Neural progenitor cell (in vitro differentiated cells): ENCODE measurements around the gene SPOCD1. TPM values are rescaled to one million over a fixed set of nuclear protein-coding genes. Genes with fewer than 3 reads are reported as not detected.

ENCODE experiments used
- DNase-seq: peaks from one replicate; pipeline ENCODE4 v3.0.0-alpha.2; 2016; ENCODE audit warnings: low spot score
- H2AFZ ChIP-seq: fragments of 200-600 bp; sonication (generic); replicated peaks from 2 replicates; pipeline ENCODE4 v1.6.1; 2016; ENCODE audit warnings: antibody characterized with exemption
- H3F3A ChIP-seq: fragments of 200-600 bp; sonication (generic); 2 replicates; pipeline ENCODE4 v1.6.1; 2016; ENCODE audit warnings: antibody characterized with exemption, low read depth
- H3K27ac ChIP-seq: fragments of 200-600 bp; sonication (generic); 2 replicates; pipeline ENCODE4 v1.5.1; 2016; ENCODE audit warnings: mild to moderate bottlenecking
- H3K27me3 ChIP-seq: fragments of 200-600 bp; sonication (generic); 2 replicates; pipeline ENCODE4 v1.6.1; 2016; ENCODE audit warnings: mild to moderate bottlenecking, moderate library complexity
- H3K36me3 ChIP-seq: fragments of 200-600 bp; sonication (generic); 2 replicates; pipeline ENCODE4 v1.5.1; 2016
- H3K4me1 ChIP-seq: fragments of 200-600 bp; sonication (generic); 2 replicates; pipeline ENCODE4 v1.6.1; 2016; ENCODE audit warnings: mixed run types
- H3K4me2 ChIP-seq: fragments of 200-600 bp; sonication (generic); 2 replicates; pipeline ENCODE4 v1.6.1; 2016
- H3K4me3 ChIP-seq: fragments of 200-600 bp; sonication (generic); 2 replicates; pipeline ENCODE4 v1.5.1; 2016
- H3K79me2 ChIP-seq: fragments of 200-600 bp; sonication (generic); 2 replicates; pipeline ENCODE4 v1.6.1; 2016; ENCODE audit warnings: low read depth
- H3K9ac ChIP-seq: fragments of 200-600 bp; sonication (generic); 2 replicates; pipeline ENCODE4 v1.6.1; 2016
- H3K9me3 ChIP-seq: fragments of 200-600 bp; sonication (generic); 2 replicates; pipeline ENCODE4 v1.5.1; 2016; ENCODE audit warnings: low read depth
- H4K20me1 ChIP-seq: fragments of 200-600 bp; sonication (generic); 2 replicates; pipeline ENCODE4 v1.6.1; 2016; ENCODE audit warnings: low read depth
- H3K27ac Mint-ChIP-seq: 3 replicates; pipeline ENCODE4 v1.8.0; 2021; ENCODE audit warnings: mixed read lengths
- H3K27me3 Mint-ChIP-seq: 2 replicates; pipeline ENCODE4 v1.8.0; 2022; ENCODE audit warnings: low read depth, mild to moderate bottlenecking, inconsistent platforms, moderate library complexity, mixed read lengths; ENCODE audit not compliant: insufficient read depth
- H3K36me3 Mint-ChIP-seq: 3 replicates; pipeline ENCODE4 v1.8.0; 2021; ENCODE audit warnings: mixed read lengths
- H3K4me1 Mint-ChIP-seq: 3 replicates; pipeline ENCODE4 v1.8.0; 2021; ENCODE audit warnings: mixed read lengths
- H3K4me3 Mint-ChIP-seq: 3 replicates; pipeline ENCODE4 v1.8.0; 2021; ENCODE audit warnings: mild to moderate bottlenecking, moderate library complexity, mixed read lengths
- H3K9me3 Mint-ChIP-seq: 3 replicates; pipeline ENCODE4 v1.8.0; 2020; ENCODE audit warnings: mixed read lengths
- EZH2 ChIP-seq: fragments of 200-600 bp; sonication (generic); IDR thresholded peaks from 2 replicates; pipeline ENCODE4 v1.6.1; 2017; ENCODE audit warnings: antibody characterized with exemption, mild to moderate bottlenecking, moderate library complexity
- EZH2phosphoT487 ChIP-seq: fragments of 200-600 bp; sonication (generic); IDR thresholded peaks from 2 replicates; pipeline ENCODE4 v1.6.1; 2017; ENCODE audit warnings: antibody characterized with exemption
- total RNA-seq: library from RNA; depleted of rRNA; stranded (reverse); fragments of >200 nt; gene quantifications from 2 replicates; pipeline ENCODE4 v1.2.3, GENCODE V29; 2015; ENCODE audit warnings: low replicate concordance
- TF ChIP-seq, protein P1 (sequence below): fragments of 200-600 bp; sonication (generic); IDR thresholded peaks from 2 replicates; pipeline ENCODE4 v1.5.1; 2017; ENCODE audit warnings: antibody characterized with exemption, mild to moderate bottlenecking

The SPOCD1 gene
- total RNA-seq, 1 donor from 2014 or later: 1.4 TPM

DNA sequence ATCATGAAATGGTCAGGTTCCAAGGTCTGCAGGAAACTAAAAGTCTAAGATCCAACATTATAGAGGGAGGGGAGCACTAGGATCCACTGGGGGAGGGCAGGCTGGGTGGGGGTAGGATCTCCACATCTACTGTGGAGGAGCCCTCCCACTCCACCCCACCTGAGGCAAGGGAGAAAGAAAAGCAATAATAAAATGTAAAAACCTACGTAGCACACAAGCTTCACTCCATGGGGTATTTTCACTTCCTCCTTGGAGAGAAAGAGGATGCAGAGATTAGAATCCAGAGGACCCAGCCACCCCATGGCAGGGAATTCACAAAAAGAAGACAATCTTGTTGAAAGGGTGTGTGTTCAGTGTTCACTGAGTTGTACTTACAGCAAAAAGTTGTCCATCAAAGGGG lies 14.4 kb downstream of the SPOCD1 start:
- H3K4me3 Mint-ChIP-seq: no peak overlapping the region
- H4K20me1 ChIP-seq: no peaks in the 10 kb centered on the region

DNA sequence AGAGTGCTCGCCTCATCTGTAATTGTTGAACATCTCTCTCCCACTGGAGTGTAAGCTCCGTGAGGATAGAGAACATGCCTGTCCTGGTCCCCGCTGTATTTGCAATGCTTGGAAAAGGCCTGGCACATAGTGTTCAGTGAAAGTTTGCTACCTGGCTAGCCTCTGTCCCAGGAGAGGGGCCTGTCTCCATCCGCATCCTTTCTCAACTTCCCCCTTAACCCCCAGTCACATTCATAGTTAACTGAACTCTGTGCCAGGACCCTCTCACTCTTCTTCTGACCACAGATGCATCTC lies 15.2 kb downstream of the SPOCD1 start:
- Mint-ChIP-seq H3K27me3 (peaks cover 3% of the 10 kb centered on the region), H3K4me3 (no peak overlapping the region), H3K27ac (peak overlapping the region; percentile 73), H3K9me3 (no peaks in the 10 kb centered on the region), H3K36me3 (no peaks in the 10 kb centered on the region), H3K4me1 (peaks cover 41% of the 10 kb centered on the region)
- TF ChIP-seq, protein P1, sequence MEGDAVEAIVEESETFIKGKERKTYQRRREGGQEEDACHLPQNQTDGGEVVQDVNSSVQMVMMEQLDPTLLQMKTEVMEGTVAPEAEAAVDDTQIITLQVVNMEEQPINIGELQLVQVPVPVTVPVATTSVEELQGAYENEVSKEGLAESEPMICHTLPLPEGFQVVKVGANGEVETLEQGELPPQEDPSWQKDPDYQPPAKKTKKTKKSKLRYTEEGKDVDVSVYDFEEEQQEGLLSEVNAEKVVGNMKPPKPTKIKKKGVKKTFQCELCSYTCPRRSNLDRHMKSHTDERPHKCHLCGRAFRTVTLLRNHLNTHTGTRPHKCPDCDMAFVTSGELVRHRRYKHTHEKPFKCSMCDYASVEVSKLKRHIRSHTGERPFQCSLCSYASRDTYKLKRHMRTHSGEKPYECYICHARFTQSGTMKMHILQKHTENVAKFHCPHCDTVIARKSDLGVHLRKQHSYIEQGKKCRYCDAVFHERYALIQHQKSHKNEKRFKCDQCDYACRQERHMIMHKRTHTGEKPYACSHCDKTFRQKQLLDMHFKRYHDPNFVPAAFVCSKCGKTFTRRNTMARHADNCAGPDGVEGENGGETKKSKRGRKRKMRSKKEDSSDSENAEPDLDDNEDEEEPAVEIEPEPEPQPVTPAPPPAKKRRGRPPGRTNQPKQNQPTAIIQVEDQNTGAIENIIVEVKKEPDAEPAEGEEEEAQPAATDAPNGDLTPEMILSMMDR: no peak
- TF ChIP-seq EZH2phosphoT487 (no peak), EZH2 (no peak)
- H2AFZ ChIP-seq: no peak overlapping the region
- H3K27me3 ChIP-seq: no peaks in the 10 kb centered on the region
- no peaks in the 10 kb centered on the region for H4K20me1 ChIP-seq
- no peak for DNase-seq
- H3K36me3 ChIP-seq: no peaks in the 10 kb centered on the region
- no peak overlapping the region for H3K9ac ChIP-seq
- H3K4me2 ChIP-seq: no peak overlapping the region
- no peaks in the 10 kb centered on the region for H3F3A ChIP-seq
- no peaks in the 10 kb centered on the region for H3K9me3 ChIP-seq
- H3K4me1 ChIP-seq: peaks cover 29% of the 10 kb centered on the region
- no peak overlapping the region for H3K4me3 ChIP-seq
- no peak overlapping the region for H3K27ac ChIP-seq
- no peaks in the 10 kb centered on the region for H3K79me2 ChIP-seq

More for the DNA sequence above, 14.4 kb downstream of the SPOCD1 start:
- no peak for DNase-seq
- H3K4me1 ChIP-seq: peaks cover 29% of the 10 kb centered on the region
- no peaks in the 10 kb centered on the region for H3F3A ChIP-seq
- H3K4me1 Mint-ChIP-seq: peaks cover 41% of the 10 kb centered on the region
- TF ChIP-seq, protein P1: no peak
- TF ChIP-seq EZH2: no peak
- TF ChIP-seq EZH2phosphoT487: no peak
- H3K27ac Mint-ChIP-seq: no peak overlapping the region
- H3K27me3 ChIP-seq: no peaks in the 10 kb centered on the region
- no peaks in the 10 kb centered on the region for H3K9me3 ChIP-seq
- H3K79me2 ChIP-seq: no peaks in the 10 kb centered on the region
- no peak overlapping the region for H3K4me2 ChIP-seq
- H3K27me3 Mint-ChIP-seq: peaks cover 3% of the 10 kb centered on the region
- H2AFZ ChIP-seq: no peak overlapping the region
- H3K4me3 ChIP-seq: no peak overlapping the region
- no peaks in the 10 kb centered on the region for H3K36me3 Mint-ChIP-seq
- H3K27ac ChIP-seq: no peak overlapping the region
- no peaks in the 10 kb centered on the region for H3K9me3 Mint-ChIP-seq
- H3K36me3 ChIP-seq: no peaks in the 10 kb centered on the region
- H3K9ac ChIP-seq: no peak overlapping the region

DNA sequence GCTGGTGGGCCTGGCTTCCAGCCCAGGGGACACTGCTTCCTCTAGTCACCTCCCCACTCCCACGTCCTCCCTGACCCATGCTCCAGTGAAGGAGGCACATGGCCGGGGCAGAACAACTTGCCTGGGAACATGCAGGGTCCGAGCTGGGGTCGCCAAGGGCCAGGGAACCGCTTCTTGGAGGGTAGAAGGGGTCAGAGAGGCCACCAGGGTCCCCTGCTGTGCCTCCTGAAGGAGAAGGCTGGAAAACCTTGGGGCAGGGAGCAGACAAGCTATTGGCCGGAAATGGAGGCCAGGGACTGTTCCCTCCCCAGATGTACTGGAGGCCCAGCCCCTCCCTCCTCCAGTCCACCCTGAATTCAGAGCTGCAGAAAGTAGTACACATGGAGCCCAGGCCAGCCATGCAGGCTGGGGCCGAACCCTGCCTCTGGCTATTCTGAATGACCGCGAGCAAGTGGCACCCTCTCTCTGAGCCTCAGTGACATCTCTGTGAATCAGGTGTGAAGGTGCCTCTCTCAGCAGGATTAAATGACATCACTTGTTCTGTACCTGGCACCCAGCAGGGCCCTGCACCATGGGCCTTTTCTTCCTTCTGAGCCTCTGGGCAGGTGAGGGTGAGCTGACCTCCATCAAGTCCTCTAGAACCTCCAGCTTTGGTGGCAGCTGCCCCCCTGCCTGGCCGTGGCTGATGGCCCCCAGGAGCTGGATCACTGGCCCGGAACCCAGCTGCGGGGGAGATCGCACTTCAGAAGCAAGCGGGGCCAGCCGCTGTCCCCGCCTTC lies 15.7 kb downstream of the SPOCD1 start:
- TF ChIP-seq EZH2: no peak
- TF ChIP-seq, protein P1: no peak
- no peak for TF ChIP-seq EZH2phosphoT487
- H3K27ac Mint-ChIP-seq: peak overlapping the region; percentile 73
- no peak overlapping the region for H3K4me2 ChIP-seq
- H3K27ac ChIP-seq: no peak overlapping the region
- H3K4me1 Mint-ChIP-seq: peaks cover 41% of the 10 kb centered on the region
- H3K9ac ChIP-seq: no peak overlapping the region
- H3K27me3 ChIP-seq: no peaks in the 10 kb centered on the region
- no peaks in the 10 kb centered on the region for H3K9me3 Mint-ChIP-seq
- peaks cover 29% of the 10 kb centered on the region for H3K4me1 ChIP-seq
- H3K36me3 ChIP-seq: no peaks in the 10 kb centered on the region
- H3K27me3 Mint-ChIP-seq: peaks cover 3% of the 10 kb centered on the region
- H3K9me3 ChIP-seq: no peaks in the 10 kb centered on the region
- no peaks in the 10 kb centered on the region for H3K79me2 ChIP-seq
- no peaks in the 10 kb centered on the region for H4K20me1 ChIP-seq
- no peak for DNase-seq
- no peak overlapping the region for H3K4me3 ChIP-seq
- no peak overlapping the region for H3K4me3 Mint-ChIP-seq
- no peaks in the 10 kb centered on the region for H3K36me3 Mint-ChIP-seq
- H3F3A ChIP-seq: no peaks in the 10 kb centered on the region
- peak overlapping the region; percentile 60 for H2AFZ ChIP-seq
